H1 (cell line): ENCODE data around the gene ATP5F1E. TPM values are rescaled to one million over a fixed set of nuclear protein-coding genes. Genes with fewer than 3 reads are reported as not detected.

Source experiments
- CTCF ChIA-PET: fragments of 300-600 bp; sonication (Branson Sonifier 250); formaldehyde crosslinking; loops from one replicate; lab custom pipeline; 2021; ENCODE audit not compliant: partially characterized antibody; lab: Charles Lee
- POLR2A ChIA-PET: fragments of 300-600 bp; sonication (Branson Sonifier 250); formaldehyde crosslinking; loops from one replicate; lab custom pipeline; 2021; ENCODE audit warnings: inconsistent platforms; ENCODE audit not compliant: partially characterized antibody; lab: Charles Lee
- DNase-seq, 2 experiments: peaks; one replicate each; pipeline versions ENCODE4 v3.0.0 to v3.0.0-alpha.2; 2010 to 2022; ENCODE audit warnings: low spot score in 2 of 2, low read depth in 1 of 2, mixed read lengths in 1 of 2
- FAIRE-seq: peaks from 2 replicates; lab custom pipeline; 2011; peaks lifted over from hg19 to GRCh38; lab: Jason Lieb, UNC
- H2AFZ ChIP-seq: 2 replicates; pipeline ENCODE4 v1.8.1; 2012; ENCODE audit warnings: low read length, inconsistent platforms
- H2AK5ac ChIP-seq: 2 replicates; pipeline ENCODE4 v1.6.1; 2013; ENCODE audit warnings: low read depth, low read length
- H2BK120ac ChIP-seq: replicated peaks from 2 replicates; pipeline ENCODE3; 2013; ENCODE audit warnings: low read depth, low read length, inconsistent platforms
- H2BK12ac ChIP-seq: 2 replicates; pipeline ENCODE4 v1.6.1; 2013; ENCODE audit warnings: low read depth, low read length
- H2BK15ac ChIP-seq: 2 replicates; pipeline ENCODE4 v1.6.1; 2013; ENCODE audit warnings: low read length
- H2BK20ac ChIP-seq: 2 replicates; pipeline ENCODE4 v1.6.1; 2013; ENCODE audit warnings: low read length
- H2BK5ac ChIP-seq: 2 replicates; pipeline ENCODE4 v1.6.1; 2013; ENCODE audit warnings: low read depth, low read length
- H3K14ac ChIP-seq: 2 replicates; pipeline ENCODE4 v1.6.1; 2013; ENCODE audit warnings: inconsistent platforms; ENCODE audit not compliant: insufficient read length
- H3K18ac ChIP-seq: 2 replicates; pipeline ENCODE4 v1.6.1; 2013; ENCODE audit warnings: low read length; ENCODE audit errors: extremely low read depth
- H3K23ac ChIP-seq: 2 replicates; pipeline ENCODE4 v1.6.1; 2013; ENCODE audit warnings: inconsistent platforms; ENCODE audit not compliant: insufficient read length
- H3K23me2 ChIP-seq: 2 replicates; pipeline ENCODE4 v1.6.1; 2013; ENCODE audit warnings: low read depth, low read length
- H3K27ac ChIP-seq: 2 replicates; pipeline ENCODE4 v1.6.1; 2011; ENCODE audit warnings: low read depth, low read length, inconsistent platforms
- H3K27me3 ChIP-seq, 4 experiments: replicated peaks in 1 of 4; 1 replicate in 1 of 4; 2 replicates in 3 of 4; pipeline versions ENCODE4 v1.6.1 to v1.8.1; 2011 to 2013; ENCODE audit warnings: low read length in 3 of 4, mild to moderate bottlenecking in 3 of 4, inconsistent platforms in 2 of 4, mixed read lengths in 2 of 4, moderate library complexity in 1 of 4; ENCODE audit not compliant: control insufficient read depth in 3 of 4, insufficient read depth in 3 of 4; ENCODE audit errors: extremely low read depth in 1 of 4
- H3K36me3 ChIP-seq, 4 experiments: 2 replicates each; pipeline versions ENCODE4 v1.6.1 to v1.8.1; 2011 to 2013; ENCODE audit warnings: mild to moderate bottlenecking in 4 of 4, low read length in 3 of 4, moderate library complexity in 2 of 4, control low read depth in 1 of 4, inconsistent platforms in 1 of 4; ENCODE audit not compliant: insufficient read depth in 4 of 4, control insufficient read depth in 2 of 4
- H3K4ac ChIP-seq: replicated peaks from 2 replicates; pipeline ENCODE3; 2013; ENCODE audit warnings: low read length, low read depth, mixed read lengths, inconsistent platforms; ENCODE audit not compliant: insufficient read length
- H3K4me1 ChIP-seq, 4 experiments: replicated peaks in 1 of 4; 1 replicate in 1 of 4; 2 replicates in 3 of 4; pipeline versions ENCODE4 v1.6.1 to v1.8.1; 2011 to 2013; ENCODE audit warnings: low read length in 3 of 4, inconsistent platforms in 2 of 4, mixed read lengths in 1 of 4; ENCODE audit not compliant: insufficient read depth in 4 of 4, control insufficient read depth in 3 of 4
- H3K4me2 ChIP-seq, 2 experiments: 2 replicates each; pipeline versions ENCODE4 v1.6.1 to v1.8.1; 2011 to 2013; ENCODE audit warnings: low read depth in 2 of 2, low read length in 2 of 2, control low read depth in 1 of 2, inconsistent platforms in 1 of 2, mild to moderate bottlenecking in 1 of 2; ENCODE audit not compliant: insufficient read depth in 1 of 2
- H3K4me3 ChIP-seq, 4 experiments: fragments of 200-600, 300-600 bp in 1 of 4; sonication (generic), shearing (Covaris generic), sonication (Bioruptor Twin) in 1 of 4; 2 replicates each; pipeline versions ENCODE4 v1.5.1 to v1.8.1; 2011 to 2016; ENCODE audit warnings: low read length in 4 of 4, low read depth in 3 of 4, control low read depth in 2 of 4, inconsistent platforms in 2 of 4, mild to moderate bottlenecking in 2 of 4, mixed read lengths in 1 of 4, moderate library complexity in 1 of 4; ENCODE audit not compliant: insufficient read depth in 2 of 4; ENCODE audit errors: extremely low read depth in 1 of 4
- H3K56ac ChIP-seq: replicated peaks from 2 replicates; pipeline ENCODE3; 2013; ENCODE audit warnings: low read depth, mild to moderate bottlenecking, mixed read lengths, low read length, inconsistent platforms; ENCODE audit not compliant: insufficient read length
- H3K79me1 ChIP-seq: 2 replicates; pipeline ENCODE4 v1.6.1; 2013; ENCODE audit warnings: low read depth, low read length, control low read depth
- H3K79me2 ChIP-seq, 2 experiments: 2 replicates each; pipeline versions ENCODE4 v1.6.1 to v1.8.1; 2012 to 2013; ENCODE audit warnings: low read length in 2 of 2, mild to moderate bottlenecking in 2 of 2, inconsistent platforms in 1 of 2; ENCODE audit not compliant: insufficient read depth in 2 of 2, control insufficient read depth in 1 of 2
- H3K9ac ChIP-seq, 4 experiments: replicated peaks in 1 of 4; 1 replicate in 1 of 4; 2 replicates in 3 of 4; pipeline versions ENCODE4 v1.6.1 to v1.8.1; 2011 to 2013; ENCODE audit warnings: low read depth in 3 of 4, low read length in 3 of 4, control low read depth in 2 of 4, mild to moderate bottlenecking in 2 of 4, moderate library complexity in 2 of 4, inconsistent platforms in 1 of 4; ENCODE audit errors: extremely low read depth in 1 of 4
- H3K9me3 ChIP-seq, 2 experiments: 2 replicates each; pipeline versions ENCODE4 v1.6.1 to v1.8.1; 2012 to 2013; ENCODE audit warnings: mild to moderate bottlenecking in 2 of 2, moderate library complexity in 2 of 2, control low read depth in 1 of 2, inconsistent platforms in 1 of 2, low read depth in 1 of 2, low read length in 1 of 2, mixed read lengths in 1 of 2; ENCODE audit not compliant: insufficient read depth in 2 of 2
- H4K20me1 ChIP-seq, 2 experiments: replicated peaks in 1 of 2; 2 replicates each; pipeline versions ENCODE3 to v1.8.1; 2011 to 2013; ENCODE audit warnings: inconsistent platforms in 2 of 2, low read length in 2 of 2, mild to moderate bottlenecking in 1 of 2; ENCODE audit not compliant: insufficient read depth in 2 of 2, control insufficient read depth in 1 of 2
- H4K5ac ChIP-seq: 2 replicates; pipeline ENCODE4 v1.6.1; 2013; ENCODE audit warnings: low read length, low read depth, mixed read lengths, inconsistent platforms; ENCODE audit not compliant: insufficient read length
- H4K8ac ChIP-seq: 2 replicates; pipeline ENCODE4 v1.8.0; 2013; ENCODE audit warnings: mild to moderate bottlenecking, moderate library complexity, low read length, inconsistent platforms; ENCODE audit not compliant: insufficient read depth; ENCODE audit errors: extremely low read depth
- H4K91ac ChIP-seq: replicated peaks from 2 replicates; pipeline ENCODE3; 2013; ENCODE audit warnings: low read length, mixed read lengths, inconsistent platforms; ENCODE audit not compliant: insufficient read length
- NANOG ChIP-seq: IDR thresholded peaks from 2 replicates; pipeline ENCODE4 v1.6.1; 2011; ENCODE audit warnings: low read length, low read depth, mild to moderate bottlenecking, inconsistent platforms; ENCODE audit not compliant: insufficient read depth, poor library complexity, severe bottlenecking
- NRF1 ChIP-seq: IDR thresholded peaks from 2 replicates; pipeline ENCODE4 v1.6.1; 2011; ENCODE audit warnings: mild to moderate bottlenecking, low read depth, low read length, improper control_type of control experiment
- SP1 ChIP-seq: IDR thresholded peaks from 2 replicates; pipeline ENCODE4 v1.6.1; 2011; ENCODE audit warnings: low read depth, low read length
- SP4 ChIP-seq: IDR thresholded peaks from 2 replicates; pipeline ENCODE4 v1.6.1; 2012; ENCODE audit warnings: low read length, inconsistent platforms
- SUZ12 ChIP-seq: fragments of 200-600 bp; sonication (generic); IDR thresholded peaks from 2 replicates; pipeline ENCODE4 v1.6.1; 2012; ENCODE audit warnings: mild to moderate bottlenecking, inconsistent platforms, low read length, moderate library complexity, mixed read lengths
- TAF1 ChIP-seq: IDR thresholded peaks from 2 replicates; pipeline ENCODE4 v1.6.1; 2011; ENCODE audit warnings: mild to moderate bottlenecking, low read depth, low read length
- TAF7 ChIP-seq: optimal IDR thresholded peaks from 2 replicates; pipeline ENCODE3; 2011; ENCODE audit warnings: low read depth, mild to moderate bottlenecking, inconsistent platforms, low read length, moderate library complexity, borderline replicate concordance
- TCF12 ChIP-seq: IDR thresholded peaks from 2 replicates; pipeline ENCODE4 v1.6.1; 2011; ENCODE audit warnings: low read depth, mild to moderate bottlenecking, low read length
- WGBS, 2 experiments: shearing (Covaris generic) in 1 of 2; methylation state at CpG; one replicate each; pipeline versions ENCODE4 v1.1.6 to v1.1.7; 2013 to 2015; ENCODE audit warnings: low lambda C conversion rate in 2 of 2, mixed read lengths in 2 of 2, inconsistent platforms in 1 of 2, low coverage in 1 of 2, missing lambda C conversion rate in 1 of 2; ENCODE audit not compliant: insufficient replicate concordance in 2 of 2, insufficient coverage in 1 of 2, insufficient read length in 1 of 2; ENCODE audit errors: extremely low coverage in 1 of 2, missing lambda C conversion rate in 1 of 2; 5-methylcytosine and 5-hydroxymethylcytosine counted together
- polyA plus RNA-seq, 7 experiments: library from polyadenylated mRNA; depleted of rRNA in 3 of 7; stranded (reverse) in 5 of 7; unstranded in 2 of 7; fragments of >200 nt in 5 of 7; fragments of 200-250 nt in 2 of 7; gene quantifications; 1 replicate in 5 of 7; 2 replicates in 1 of 7; 4 replicates in 1 of 7; pipeline versions ENCODE4 v1.2.1 to v1.2.3, GENCODE V29; 2011 to 2013; ENCODE audit warnings: missing spikeins in 2 of 7, mixed read lengths in 2 of 7
- total RNA-seq: library from RNA; stranded (reverse); fragmentation: NEBNext Ultra II Directional; extraction: Animal tissue kit (Norgen Biotek cat#: 25700); gene quantifications from 2 replicates; pipeline ENCODE4 v1.2.1, GENCODE V29; 2021
- TF ChIP-seq, protein P1 (sequence below): IDR thresholded peaks from 2 replicates; pipeline ENCODE4 v1.6.1; 2011; ENCODE audit warnings: low read length, improper control_type of control experiment

Gene ATP5F1E
- total and polyA plus RNA-seq, 2 of the 8 experiments (the other 6 are each of a cell fraction or from before 2014, with no cell fraction given) = 15.7 to 47.8 TPM

DNA sequence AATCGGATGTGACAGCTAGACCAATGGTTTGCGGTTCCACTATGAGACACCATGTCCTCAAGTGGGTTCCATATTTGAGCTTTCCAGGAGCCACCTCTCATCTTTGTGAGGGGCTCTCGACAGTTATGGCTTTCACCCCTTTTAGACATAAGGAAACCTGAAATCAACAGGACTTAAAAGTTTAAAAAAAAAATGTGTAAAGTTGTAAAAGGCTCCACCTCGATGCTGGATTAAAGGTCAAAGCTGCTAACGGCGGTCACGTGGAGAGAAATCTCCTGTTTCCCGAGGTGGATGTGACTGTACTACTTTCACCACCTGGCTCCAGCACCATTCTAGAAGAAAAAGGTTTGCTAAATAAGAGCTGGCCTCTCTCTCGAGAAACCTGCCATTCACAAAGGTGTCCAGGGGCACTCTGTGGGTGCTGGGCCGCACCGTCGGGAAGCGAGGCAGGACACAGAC, 542 bp downstream of the ATP5F1E start:
- no peak for DNase-seq

More for the DNA sequence above, 542 bp downstream of the ATP5F1E start:
- TF ChIP-seq, protein P1, sequence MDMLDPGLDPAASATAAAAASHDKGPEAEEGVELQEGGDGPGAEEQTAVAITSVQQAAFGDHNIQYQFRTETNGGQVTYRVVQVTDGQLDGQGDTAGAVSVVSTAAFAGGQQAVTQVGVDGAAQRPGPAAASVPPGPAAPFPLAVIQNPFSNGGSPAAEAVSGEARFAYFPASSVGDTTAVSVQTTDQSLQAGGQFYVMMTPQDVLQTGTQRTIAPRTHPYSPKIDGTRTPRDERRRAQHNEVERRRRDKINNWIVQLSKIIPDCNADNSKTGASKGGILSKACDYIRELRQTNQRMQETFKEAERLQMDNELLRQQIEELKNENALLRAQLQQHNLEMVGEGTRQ = no peak
- no peak for TF ChIP-seq SUZ12
- TF ChIP-seq TAF1 = no peak
- no peak for TF ChIP-seq SP4
- no peak for TF ChIP-seq SP1
- TF ChIP-seq TAF7 = no peak
- no peak for TF ChIP-seq TCF12
- no peak for TF ChIP-seq NANOG
- no peak for TF ChIP-seq NRF1
- 35% methylated on average over 13 of the region's 13 CpGs; no CpG with 5 or more reads in 1 of the 2 experiments for WGBS, 2 experiments
- Histone ChIP-seq H2BK15ac (no peak overlapping the region), H3K9me3 (no peaks in the 10 kb centered on the region), H3K14ac (no peak overlapping the region), H3K4me3 (peak overlapping the region; percentile 84 to 93 (median 89)), H4K5ac (no peak overlapping the region), H3K4me1 (peaks cover 0 to 6% (median 1%) of the 10 kb centered on the region in 4 experiments; a peak in 3 of 7 replicates), H3K4me2 (peak overlapping the region; percentile 84 to 87), H3K9ac (peak overlapping the region; percentile 64 to 90 (median 88)), H3K4ac (peak overlapping the region; percentile 65), H3K23ac (no peak overlapping the region), H2BK120ac (no peak overlapping the region), H4K8ac (peak overlapping the region; percentile 99), H3K36me3 (peaks cover 2 to 59% (median 19%) of the 10 kb centered on the region in 4 experiments; a peak in 5 of 8 replicates), H4K20me1 (peaks cover 9 to 12% of the 10 kb centered on the region in 2 experiments), H3K23me2 (peaks cover 6% of the 10 kb centered on the region), H3K79me2 (peaks cover 6 to 13% of the 10 kb centered on the region in 2 experiments; a peak in 3 of 4 replicates), H2BK20ac (no peak overlapping the region), H2BK12ac (no peak overlapping the region; the same call in 1 of the 2 replicates), H2AK5ac (no peak overlapping the region; the same call in 1 of the 2 replicates), H3K79me1 (peaks cover 2% of the 10 kb centered on the region), H3K27me3 (peaks cover 0 to 9% (median 4%) of the 10 kb centered on the region in 4 experiments; a peak in 3 of 7 replicates), H2BK5ac (no peak overlapping the region; the same call in 1 of the 2 replicates), H2AFZ (no peak overlapping the region), H3K27ac (peak overlapping the region; percentile 70), H3K18ac (no peak overlapping the region; the same call in 1 of the 2 replicates), H3K56ac (no peak overlapping the region), H4K91ac (peak overlapping the region; percentile 51)
- FAIRE-seq = no peak
- ChIA-PET POLR2A (interaction anchor here (0.6 to 3.1 kb wide), 18 partner anchors 9 to 278 kb away, joined by 3 to 28 read pairs (median 3); partner anchors contain the start of gene PRELID3B), CTCF (interaction anchor here (0.6 to 2.2 kb wide), 10 partner anchors 16 to 461 kb away, joined by 3 to 8 read pairs (median 4); no protein-coding TSS in a partner anchor)
